Activated naive CD8-positive, alpha-beta T cell treated with anti-CD3 and anti-CD28 coated beads for 36 hours (primary cell): ENCODE data around the gene ATG12. TPM values are rescaled to one million over a fixed set of nuclear protein-coding genes. Genes with fewer than 3 reads are reported as not detected.
"Not testable (repeated sequence)": the region's sequence is repeated elsewhere in the genome, so short reads cannot be mapped to it uniquely, and the experiment has no call there.

Experiments
- DNase-seq: peaks from one replicate; pipeline ENCODE4 v3.0.0; 2021
- H3K27ac Mint-ChIP-seq: one replicate; pipeline ENCODE4 v1.8.0; 2022; ENCODE audit warnings: mild to moderate bottlenecking, moderate library complexity, mixed read lengths
- H3K27me3 Mint-ChIP-seq: one replicate; pipeline ENCODE4 v1.8.0; 2022; ENCODE audit warnings: mild to moderate bottlenecking, mixed read lengths
- H3K36me3 Mint-ChIP-seq: one replicate; pipeline ENCODE4 v1.8.0; 2021; ENCODE audit warnings: mild to moderate bottlenecking, mixed read lengths
- H3K4me1 Mint-ChIP-seq: one replicate; pipeline ENCODE4 v1.8.0; 2021; ENCODE audit warnings: mixed read lengths
- H3K4me3 Mint-ChIP-seq: one replicate; pipeline ENCODE4 v1.8.0; 2022; ENCODE audit warnings: mild to moderate bottlenecking, moderate library complexity, mixed read lengths
- H3K9me3 Mint-ChIP-seq: one replicate; pipeline ENCODE4 v1.8.0; 2022; ENCODE audit warnings: mixed read lengths
- total RNA-seq, 2 experiments: library from RNA; stranded (reverse); gene quantifications; one replicate each; pipeline ENCODE4 v1.2.3, GENCODE V29; 2021

ATG12 gene
- total RNA-seq, 2 experiments from 2014 or later: 33.4 to 36.4 TPM

- not testable (repeated sequence) for H3K4me3 Mint-ChIP-seq, H3K4me1 Mint-ChIP-seq, H3K27ac Mint-ChIP-seq, DNase-seq
- peaks cover 18% of the 10 kb centered on the region for H3K9me3 Mint-ChIP-seq
- peaks cover 17% of the 10 kb centered on the region for H3K27me3 Mint-ChIP-seq
- peaks cover 18% of the 10 kb centered on the region for H3K36me3 Mint-ChIP-seq
Measured at GRCh38 chr5:115824983-115825382, 16.4 kb downstream of the ATG12 start.

GRCh38 chr5:115820846-115821245 lies 20.5 kb downstream of the ATG12 start:
- DNase-seq: no peak
- peaks cover 5% of the 10 kb centered on the region for H3K9me3 Mint-ChIP-seq
- peaks cover 4% of the 10 kb centered on the region for H3K4me1 Mint-ChIP-seq
- no peak overlapping the region for H3K27ac Mint-ChIP-seq
- H3K4me3 Mint-ChIP-seq: no peak overlapping the region
- H3K36me3 Mint-ChIP-seq: no peaks in the 10 kb centered on the region
- H3K27me3 Mint-ChIP-seq: peaks cover 54% of the 10 kb centered on the region

GRCh38 chr5:115818821-115819220 lies 22.5 kb downstream of the ATG12 start:
- H3K27me3 Mint-ChIP-seq: peaks cover 74% of the 10 kb centered on the region
- H3K36me3 Mint-ChIP-seq: no peaks in the 10 kb centered on the region
- H3K4me3 Mint-ChIP-seq: no peak overlapping the region
- no peaks in the 10 kb centered on the region for H3K9me3 Mint-ChIP-seq
- no peak for DNase-seq
- no peak overlapping the region for H3K27ac Mint-ChIP-seq
- H3K4me1 Mint-ChIP-seq: peaks cover 15% of the 10 kb centered on the region

- Mint-ChIP-seq H3K27me3 (peaks cover 83% of the 10 kb centered on the region), H3K4me3 (no peak overlapping the region), H3K4me1 (peaks cover 17% of the 10 kb centered on the region), H3K36me3 (no peaks in the 10 kb centered on the region), H3K27ac (no peak overlapping the region), H3K9me3 (no peaks in the 10 kb centered on the region)
- no peak for DNase-seq
Measured at GRCh38 chr5:115817386-115817785, 24.0 kb downstream of the ATG12 start.

GRCh38 chr5:115816226-115817081 lies 24.9 kb downstream of the ATG12 start, which contains the start of gene CDO1:
TSS of gene CDO1 (minus strand) at chr5:115816659. CDS start at chr5:115816397, 262 bp downstream.
- Mint-ChIP-seq H3K27ac (no peak within 1 kb of the TSS), H3K4me3 (peak within 1 kb of the TSS; percentile 72), H3K9me3 (no peaks in the 10 kb centered on the region), H3K4me1 (peaks cover 17% of the 10 kb centered on the region), H3K27me3 (peaks cover 87% of the 10 kb centered on the region), H3K36me3 (no peaks in the 10 kb centered on the region)
- peak; percentile 44 for DNase-seq

GRCh38 chr5:115815693-115816225 lies 25.6 kb downstream of the ATG12 start:
- H3K4me3 Mint-ChIP-seq: peak overlapping the region; percentile 72
- peaks cover 21% of the 10 kb centered on the region for H3K4me1 Mint-ChIP-seq
- H3K27ac Mint-ChIP-seq: no peak overlapping the region
- H3K36me3 Mint-ChIP-seq: no peaks in the 10 kb centered on the region
- DNase-seq: no peak
- H3K9me3 Mint-ChIP-seq: no peaks in the 10 kb centered on the region
- peaks cover 93% of the 10 kb centered on the region for H3K27me3 Mint-ChIP-seq

GRCh38 chr5:115815006-115815692 lies 26.2 kb downstream of the ATG12 start:
- H3K9me3 Mint-ChIP-seq: no peaks in the 10 kb centered on the region
- no peak overlapping the region for H3K27ac Mint-ChIP-seq
- no peak for DNase-seq
- H3K4me1 Mint-ChIP-seq: peaks cover 22% of the 10 kb centered on the region
- H3K36me3 Mint-ChIP-seq: no peaks in the 10 kb centered on the region
- H3K4me3 Mint-ChIP-seq: peak overlapping the region; percentile 30
- peaks cover 89% of the 10 kb centered on the region for H3K27me3 Mint-ChIP-seq

- Mint-ChIP-seq H3K4me3 (no peak overlapping the region), H3K36me3 (no peaks in the 10 kb centered on the region), H3K4me1 (peaks cover 28% of the 10 kb centered on the region), H3K9me3 (no peaks in the 10 kb centered on the region), H3K27me3 (peaks cover 79% of the 10 kb centered on the region), H3K27ac (no peak overlapping the region)
- DNase-seq: no peak
Measured at GRCh38 chr5:115813719-115814118, 27.6 kb downstream of the ATG12 start.

GRCh38 chr5:115812372-115812771 lies 29.0 kb downstream of the ATG12 start:
- Mint-ChIP-seq H3K36me3 (no peaks in the 10 kb centered on the region), H3K27me3 (peaks cover 72% of the 10 kb centered on the region), H3K9me3 (no peaks in the 10 kb centered on the region), H3K4me3 (no peak overlapping the region), H3K27ac (no peak overlapping the region), H3K4me1 (peaks cover 35% of the 10 kb centered on the region)
- DNase-seq: no peak

- Mint-ChIP-seq H3K4me1 (peaks cover 44% of the 10 kb centered on the region), H3K4me3 (no peak overlapping the region), H3K27ac (no peak overlapping the region), H3K9me3 (no peaks in the 10 kb centered on the region), H3K36me3 (no peaks in the 10 kb centered on the region), H3K27me3 (peaks cover 74% of the 10 kb centered on the region)
- no peak for DNase-seq
Measured at GRCh38 chr5:115811406-115811805, 30.0 kb downstream of the ATG12 start.

GRCh38 chr5:115810761-115811160 lies 30.6 kb downstream of the ATG12 start:
- Mint-ChIP-seq H3K4me1 (peaks cover 40% of the 10 kb centered on the region), H3K4me3 (no peak overlapping the region), H3K36me3 (no peaks in the 10 kb centered on the region), H3K9me3 (no peaks in the 10 kb centered on the region), H3K27me3 (peaks cover 71% of the 10 kb centered on the region), H3K27ac (no peak overlapping the region)
- DNase-seq: no peak

- Mint-ChIP-seq H3K4me1 (peaks cover 36% of the 10 kb centered on the region), H3K9me3 (no peaks in the 10 kb centered on the region), H3K4me3 (no peak overlapping the region), H3K27me3 (peaks cover 64% of the 10 kb centered on the region), H3K36me3 (no peaks in the 10 kb centered on the region), H3K27ac (no peak overlapping the region)
- no peak for DNase-seq
Measured at GRCh38 chr5:115809946-115810345, 31.4 kb downstream of the ATG12 start.

GRCh38 chr5:115808066-115808465 lies 33.3 kb downstream of the ATG12 start:
- not testable (repeated sequence) for DNase-seq, H3K27ac Mint-ChIP-seq, H3K4me3 Mint-ChIP-seq, H3K36me3 Mint-ChIP-seq, H3K9me3 Mint-ChIP-seq
- Mint-ChIP-seq H3K27me3 (peaks cover 48% of the 10 kb centered on the region), H3K4me1 (peaks cover 28% of the 10 kb centered on the region)

GRCh38 chr5:115807654-115808052 lies 33.7 kb downstream of the ATG12 start:
- peaks cover 28% of the 10 kb centered on the region for H3K4me1 Mint-ChIP-seq
- no peaks in the 10 kb centered on the region for H3K9me3 Mint-ChIP-seq
- peaks cover 48% of the 10 kb centered on the region for H3K27me3 Mint-ChIP-seq
- no peak for DNase-seq
- no peaks in the 10 kb centered on the region for H3K36me3 Mint-ChIP-seq
- H3K4me3 Mint-ChIP-seq: peak overlapping the region; percentile 22
- H3K27ac Mint-ChIP-seq: peak overlapping the region; percentile 10

- no peaks in the 10 kb centered on the region for H3K9me3 Mint-ChIP-seq
- peaks cover 28% of the 10 kb centered on the region for H3K4me1 Mint-ChIP-seq
- H3K36me3 Mint-ChIP-seq: no peaks in the 10 kb centered on the region
- no peak for DNase-seq
- H3K27ac Mint-ChIP-seq: peak overlapping the region; percentile 10
- peak overlapping the region; percentile 22 for H3K4me3 Mint-ChIP-seq
- H3K27me3 Mint-ChIP-seq: peaks cover 46% of the 10 kb centered on the region
Measured at GRCh38 chr5:115806986-115807653, 34.2 kb downstream of the ATG12 start.
